Activated CD4-positive, alpha-beta T cell treated with anti-CD3 and anti-CD28 coated beads, Interleukin-2, amount 10 ng/mL, durations not matched to agents 7 days and 5 days (primary cell): ENCODE results near the gene APBB1IP. TPM values are rescaled to one million over a fixed set of nuclear protein-coding genes. Genes with fewer than 3 reads are reported as not detected.

Experiments used
- CTCF ChIA-PET: fragments of 350-600 bp; sonication (Branson Sonifier 250); formaldehyde crosslinking; loops from one replicate; lab custom pipeline; 2021; ENCODE audit warnings: antibody characterized with exemption; lab: Charles Lee
- POLR2A ChIA-PET: fragments of 350-600 bp; sonication (Branson Sonifier 250); formaldehyde crosslinking; loops from one replicate; lab custom pipeline; 2021; ENCODE audit warnings: antibody characterized with exemption; lab: Charles Lee
- DNase-seq: peaks from one replicate; pipeline ENCODE4 v3.0.0-alpha.2; 2020
- H3K27ac Mint-ChIP-seq: one replicate; pipeline ENCODE4 v1.8.0; 2021; ENCODE audit warnings: mild to moderate bottlenecking, moderate library complexity, mixed read lengths
- H3K27me3 Mint-ChIP-seq: one replicate; pipeline ENCODE4 v1.8.0; 2021; ENCODE audit warnings: mixed read lengths
- H3K36me3 Mint-ChIP-seq: one replicate; pipeline ENCODE4 v1.8.0; 2021; ENCODE audit warnings: low read depth, mixed read lengths
- H3K4me1 Mint-ChIP-seq: one replicate; pipeline ENCODE4 v1.8.0; 2021; ENCODE audit warnings: mixed read lengths
- H3K4me3 Mint-ChIP-seq: one replicate; pipeline ENCODE4 v1.8.0; 2021; ENCODE audit warnings: mild to moderate bottlenecking, moderate library complexity, mixed read lengths
- H3K9me3 Mint-ChIP-seq: one replicate; pipeline ENCODE4 v1.8.0; 2021; ENCODE audit warnings: mixed read lengths
- total RNA-seq, 2 experiments: library from RNA; stranded (reverse); gene quantifications; one replicate each; pipeline ENCODE4 v1.2.3, GENCODE V29; 2021

The APBB1IP gene
- total RNA-seq, 2 experiments from 2014 or later = 78.4 to 92.2 TPM

DNA sequence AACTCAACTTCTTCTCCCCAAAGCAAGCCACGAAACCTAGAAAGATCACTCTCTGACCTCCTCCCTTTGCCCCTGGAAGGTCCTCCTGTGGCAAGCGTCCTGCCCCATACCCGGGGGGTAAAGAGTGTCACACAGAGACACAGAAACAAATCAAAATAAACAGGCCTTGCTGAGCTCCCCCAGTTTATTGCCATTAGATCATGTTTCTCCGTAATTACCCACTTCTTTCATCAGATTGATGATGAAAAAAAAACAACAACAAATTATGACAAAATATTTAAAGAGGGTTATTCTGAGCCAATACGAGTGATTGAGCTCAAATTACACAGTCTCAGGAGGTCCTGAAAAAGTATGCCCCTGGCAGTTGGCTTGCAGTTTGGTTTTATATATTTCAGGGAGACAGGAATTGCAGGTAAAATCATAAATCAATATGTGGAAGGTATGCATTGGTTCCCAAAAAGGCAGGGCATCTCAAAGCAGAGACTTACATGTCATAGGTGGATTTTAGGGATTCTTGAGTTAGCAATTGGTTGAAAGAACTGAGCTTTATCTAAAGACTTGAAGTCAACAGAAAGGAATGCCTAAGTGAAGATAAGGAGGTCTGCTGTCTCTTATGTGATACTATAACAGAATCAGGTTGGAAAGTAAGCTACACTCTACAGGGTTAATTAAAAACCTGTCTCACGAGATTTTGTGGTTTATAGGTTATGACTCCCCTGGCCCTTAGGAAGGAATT lies 86.2 kb downstream of the APBB1IP start:
- H3K4me1 Mint-ChIP-seq = peaks cover 7% of the 10 kb centered on the region
- H3K4me3 Mint-ChIP-seq = no peak overlapping the region
- ChIA-PET POLR2A (no interaction called here), CTCF (interaction anchor here (0.9 kb wide), 1 partner anchor 15 kb away, joined by 4 read pairs; no protein-coding TSS in a partner anchor)
- peaks cover 71% of the 10 kb centered on the region for H3K36me3 Mint-ChIP-seq
- peak overlapping the region; percentile 33 for H3K27ac Mint-ChIP-seq
- peaks cover 7% of the 10 kb centered on the region for H3K9me3 Mint-ChIP-seq
- DNase-seq = no peak
- no peaks in the 10 kb centered on the region for H3K27me3 Mint-ChIP-seq

DNA sequence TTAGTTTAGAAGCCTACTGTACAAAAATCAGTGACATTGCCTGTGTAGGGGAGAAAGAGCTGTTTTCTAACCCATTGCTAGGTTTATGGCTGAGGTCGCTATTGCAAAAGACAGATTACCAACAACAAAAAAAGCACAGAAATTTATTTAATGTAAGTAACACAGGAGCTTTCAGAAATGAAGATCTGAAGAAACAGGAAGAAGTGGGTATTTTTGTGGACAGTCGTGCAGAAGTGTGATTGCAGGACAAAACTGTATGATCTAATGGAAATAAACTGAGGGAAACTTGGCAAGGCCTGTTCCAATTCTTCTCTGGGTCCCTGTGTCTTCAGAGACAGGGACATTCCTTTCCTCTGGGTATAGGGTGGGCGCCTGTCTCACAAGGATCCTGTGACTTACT lies 87.4 kb downstream of the APBB1IP start:
- H3K4me1 Mint-ChIP-seq = peaks cover 5% of the 10 kb centered on the region
- peak overlapping the region; percentile 33 for H3K27ac Mint-ChIP-seq
- ChIA-PET CTCF (no interaction called here), POLR2A (no interaction called here)
- H3K9me3 Mint-ChIP-seq = no peaks in the 10 kb centered on the region
- DNase-seq = no peak
- H3K27me3 Mint-ChIP-seq = no peaks in the 10 kb centered on the region
- H3K36me3 Mint-ChIP-seq = peaks cover 58% of the 10 kb centered on the region
- no peak overlapping the region for H3K4me3 Mint-ChIP-seq

DNA sequence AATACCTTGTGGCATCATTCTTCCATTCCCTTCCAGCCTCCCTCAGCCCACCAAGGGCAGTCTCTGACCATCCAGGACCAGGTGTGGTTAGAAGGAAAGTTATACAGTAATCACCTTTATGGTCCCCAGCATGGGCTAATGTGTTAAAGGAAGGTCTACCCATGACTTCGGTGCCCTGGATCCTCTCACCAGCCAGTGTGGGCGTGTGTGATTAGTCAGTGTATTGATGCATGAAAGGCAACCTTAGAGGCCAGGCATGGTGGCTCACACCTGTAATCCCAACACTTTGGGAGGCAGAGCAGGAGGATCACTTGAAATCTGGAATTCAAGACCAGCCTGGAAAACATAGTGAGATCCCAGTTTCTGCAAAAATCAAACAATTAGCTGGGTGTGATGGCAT lies 88.9 kb downstream of the APBB1IP start:
- no peak for DNase-seq
- ChIA-PET POLR2A (no interaction called here), CTCF (interaction anchor here (0.6 kb wide), 1 partner anchor 49 kb away, joined by 3 read pairs; no protein-coding TSS in a partner anchor)
- Mint-ChIP-seq H3K4me1 (peaks cover 5% of the 10 kb centered on the region), H3K36me3 (peaks cover 49% of the 10 kb centered on the region), H3K27ac (no peak overlapping the region), H3K27me3 (no peaks in the 10 kb centered on the region), H3K4me3 (no peak overlapping the region), H3K9me3 (no peaks in the 10 kb centered on the region)

DNA sequence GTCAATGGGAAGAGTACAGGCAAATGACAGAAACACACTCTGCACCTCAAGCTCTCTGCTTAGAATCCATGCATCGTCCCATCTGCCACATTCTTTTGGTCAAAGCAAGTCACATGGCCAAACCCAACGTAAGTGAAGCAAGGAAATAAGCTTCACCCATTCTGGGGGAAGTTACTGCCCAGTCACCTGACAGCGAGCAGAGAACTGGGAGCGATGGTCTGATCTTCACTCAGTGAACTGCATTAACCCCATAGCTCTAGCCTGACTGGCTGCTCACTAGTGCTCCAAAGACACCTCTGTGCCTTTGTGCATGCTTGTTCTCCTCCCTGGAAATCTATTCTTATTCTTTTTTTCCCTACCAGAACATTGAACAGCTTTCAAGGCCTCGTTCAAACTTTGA lies 89.9 kb downstream of the APBB1IP start:
- peaks cover 5% of the 10 kb centered on the region for H3K4me1 Mint-ChIP-seq
- no peak for DNase-seq
- H3K36me3 Mint-ChIP-seq = peaks cover 45% of the 10 kb centered on the region
- ChIA-PET CTCF (no interaction called here), POLR2A (no interaction called here)
- H3K27me3 Mint-ChIP-seq = no peaks in the 10 kb centered on the region
- H3K27ac Mint-ChIP-seq = no peak overlapping the region
- no peaks in the 10 kb centered on the region for H3K9me3 Mint-ChIP-seq
- H3K4me3 Mint-ChIP-seq = no peak overlapping the region

DNA sequence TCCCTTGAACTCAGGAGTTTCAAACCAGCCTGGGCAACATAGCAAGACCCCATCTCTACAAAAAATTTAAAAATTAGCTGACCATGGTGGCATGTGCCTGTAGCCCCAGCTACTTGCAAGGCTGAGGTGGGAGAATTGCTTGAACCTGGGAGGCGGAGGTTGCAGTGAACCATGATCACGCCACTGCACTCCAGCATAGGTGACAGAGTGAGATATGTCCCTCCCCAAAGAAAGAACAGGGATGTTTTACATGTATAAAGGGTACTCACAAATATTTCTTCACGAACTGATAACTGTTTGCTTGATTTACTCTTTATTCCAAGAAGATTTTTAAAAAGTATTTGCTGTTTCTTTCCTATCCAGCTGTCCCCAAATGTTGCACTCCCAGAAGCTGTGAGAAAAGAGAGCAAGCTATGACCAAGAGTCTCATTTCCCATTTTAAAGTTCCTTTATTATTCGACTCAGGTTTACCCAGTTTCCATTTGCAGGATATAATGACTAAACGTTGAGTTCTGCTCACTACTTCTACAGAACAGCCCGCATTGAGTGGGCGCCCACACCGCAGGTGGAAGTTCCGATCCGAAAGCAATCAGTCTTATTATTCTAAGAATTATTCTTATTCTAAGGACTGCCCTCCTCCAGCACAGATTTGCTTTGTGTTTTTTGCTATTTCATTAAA lies 90.7 kb downstream of the APBB1IP start:
- Mint-ChIP-seq H3K36me3 (peaks cover 45% of the 10 kb centered on the region), H3K27me3 (no peaks in the 10 kb centered on the region), H3K4me3 (no peak overlapping the region), H3K9me3 (no peaks in the 10 kb centered on the region), H3K4me1 (peaks cover 4% of the 10 kb centered on the region), H3K27ac (no peak overlapping the region)
- ChIA-PET CTCF (no interaction called here), POLR2A (no interaction called here)
- DNase-seq = no peak

DNA sequence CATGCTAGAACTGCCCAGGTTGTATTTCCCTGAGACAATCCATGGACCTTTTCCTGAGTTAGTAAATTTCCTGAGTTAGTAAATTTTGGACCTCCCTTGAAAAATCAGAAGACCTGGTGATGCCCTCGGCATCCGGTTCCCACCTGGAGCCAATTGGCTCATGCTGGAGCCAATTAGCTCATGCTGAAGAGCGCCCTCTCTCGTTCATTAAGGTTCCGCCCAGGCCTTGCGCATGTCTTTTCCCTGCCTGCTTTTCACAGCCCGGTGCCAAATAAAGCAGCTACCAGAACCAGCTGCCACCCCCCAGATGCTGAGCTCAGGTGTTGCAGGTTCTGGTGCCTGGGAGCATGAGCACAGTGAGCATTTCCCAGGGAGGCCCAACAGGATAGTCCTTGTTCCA lies 96.2 kb downstream of the APBB1IP start:
- Mint-ChIP-seq H3K27ac (no peak overlapping the region), H3K27me3 (no peaks in the 10 kb centered on the region), H3K9me3 (no peaks in the 10 kb centered on the region), H3K36me3 (peaks cover 35% of the 10 kb centered on the region), H3K4me1 (no peaks in the 10 kb centered on the region), H3K4me3 (no peak overlapping the region)
- CTCF ChIA-PET = no interaction called here
- no peak for DNase-seq
- POLR2A ChIA-PET = no interaction called here

DNA sequence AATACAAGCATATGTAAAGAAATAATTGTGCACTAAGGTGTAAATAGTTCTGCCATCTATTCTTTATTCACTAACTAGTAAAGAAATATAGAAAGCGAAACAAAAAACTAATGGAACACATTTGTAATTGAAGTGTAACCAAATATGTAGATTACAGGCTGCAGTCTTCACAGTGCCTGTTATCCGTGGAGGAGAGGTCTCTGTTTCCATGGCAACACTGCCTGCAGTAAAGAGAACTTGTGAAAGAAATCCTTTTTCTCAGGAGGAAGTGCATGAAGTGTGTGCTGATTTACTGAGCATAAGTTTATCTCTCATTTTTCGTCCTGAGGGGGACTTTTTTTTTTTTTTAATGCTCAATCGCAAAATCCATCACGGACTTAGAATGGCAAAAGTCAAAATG lies 102.5 kb downstream of the APBB1IP start:
- Mint-ChIP-seq H3K27ac (no peak overlapping the region), H3K36me3 (peaks cover 60% of the 10 kb centered on the region), H3K9me3 (no peaks in the 10 kb centered on the region), H3K4me1 (peaks cover 28% of the 10 kb centered on the region), H3K4me3 (no peak overlapping the region), H3K27me3 (no peaks in the 10 kb centered on the region)
- DNase-seq = peak; percentile 14
- POLR2A ChIA-PET = no interaction called here
- CTCF ChIA-PET = no interaction called here

DNA sequence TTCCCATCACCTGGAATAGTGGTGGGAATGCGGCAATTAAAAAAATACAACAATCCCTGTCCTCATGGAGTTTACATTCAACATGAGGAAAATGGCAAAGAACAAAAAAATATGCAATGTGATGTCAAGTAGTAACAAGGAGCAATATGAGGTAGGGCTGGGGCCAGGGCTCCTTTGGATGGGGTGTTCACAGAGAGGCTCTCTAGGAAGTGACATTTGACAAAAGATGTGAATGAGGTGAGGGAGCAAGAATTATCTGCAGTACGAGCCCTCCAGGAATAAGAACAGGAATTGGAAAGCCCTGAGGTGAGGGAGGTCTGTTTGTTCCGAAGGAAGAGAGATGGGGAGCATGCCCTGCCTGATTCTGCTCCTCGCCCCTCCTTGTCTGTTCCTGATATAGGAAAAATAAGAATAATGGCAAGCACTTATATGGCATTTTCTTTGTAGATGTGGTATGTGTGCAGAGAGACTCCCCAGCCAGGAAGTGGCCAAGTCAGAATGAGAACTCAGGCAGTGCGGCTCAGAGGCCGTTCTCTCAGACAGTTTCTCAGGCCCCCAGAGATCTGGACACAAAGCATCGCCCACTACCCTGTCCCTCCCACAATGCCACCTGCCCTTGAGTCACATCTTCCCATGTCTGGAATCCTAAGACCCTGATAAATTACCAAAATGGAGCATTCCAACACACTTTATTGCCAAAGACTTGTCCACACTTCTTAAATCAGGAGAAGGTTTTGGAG lies 105.6 kb downstream of the APBB1IP start:
- H3K9me3 Mint-ChIP-seq = peaks cover 3% of the 10 kb centered on the region
- CTCF ChIA-PET = no interaction called here
- H3K4me3 Mint-ChIP-seq = no peak overlapping the region
- DNase-seq = peak; percentile 9
- H3K4me1 Mint-ChIP-seq = peaks cover 32% of the 10 kb centered on the region
- no peaks in the 10 kb centered on the region for H3K27me3 Mint-ChIP-seq
- POLR2A ChIA-PET = no interaction called here
- H3K27ac Mint-ChIP-seq = peak overlapping the region; percentile 64
- H3K36me3 Mint-ChIP-seq = peaks cover 71% of the 10 kb centered on the region

DNA sequence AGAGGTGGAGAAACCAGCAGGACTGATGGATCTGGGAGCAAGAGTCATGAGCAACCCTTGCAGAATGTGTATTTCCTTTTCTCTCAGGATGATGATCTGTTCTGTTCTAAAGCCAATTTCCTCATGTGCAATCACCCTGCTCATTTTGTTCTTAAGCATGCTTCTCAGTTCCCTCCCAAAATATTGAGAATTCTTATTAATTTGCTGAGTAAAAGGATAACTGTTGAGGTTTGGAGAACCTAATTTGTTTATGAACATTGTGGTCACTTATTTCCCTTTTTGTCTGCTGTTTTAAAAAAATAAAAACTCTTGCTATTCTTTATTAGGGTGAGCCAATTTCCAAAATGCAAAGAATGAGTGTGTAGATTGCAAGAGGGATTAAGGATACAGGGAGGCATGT lies 106.8 kb downstream of the APBB1IP start:
- H3K27ac Mint-ChIP-seq = no peak overlapping the region
- no peak for DNase-seq
- ChIA-PET POLR2A (no interaction called here), CTCF (interaction anchor here (1.2 kb wide), 1 partner anchor 9 kb away, joined by 3 read pairs; no protein-coding TSS in a partner anchor)
- H3K4me1 Mint-ChIP-seq = peaks cover 28% of the 10 kb centered on the region
- no peak overlapping the region for H3K4me3 Mint-ChIP-seq
- H3K36me3 Mint-ChIP-seq = peaks cover 77% of the 10 kb centered on the region
- H3K27me3 Mint-ChIP-seq = no peaks in the 10 kb centered on the region
- peaks cover 10% of the 10 kb centered on the region for H3K9me3 Mint-ChIP-seq

DNA sequence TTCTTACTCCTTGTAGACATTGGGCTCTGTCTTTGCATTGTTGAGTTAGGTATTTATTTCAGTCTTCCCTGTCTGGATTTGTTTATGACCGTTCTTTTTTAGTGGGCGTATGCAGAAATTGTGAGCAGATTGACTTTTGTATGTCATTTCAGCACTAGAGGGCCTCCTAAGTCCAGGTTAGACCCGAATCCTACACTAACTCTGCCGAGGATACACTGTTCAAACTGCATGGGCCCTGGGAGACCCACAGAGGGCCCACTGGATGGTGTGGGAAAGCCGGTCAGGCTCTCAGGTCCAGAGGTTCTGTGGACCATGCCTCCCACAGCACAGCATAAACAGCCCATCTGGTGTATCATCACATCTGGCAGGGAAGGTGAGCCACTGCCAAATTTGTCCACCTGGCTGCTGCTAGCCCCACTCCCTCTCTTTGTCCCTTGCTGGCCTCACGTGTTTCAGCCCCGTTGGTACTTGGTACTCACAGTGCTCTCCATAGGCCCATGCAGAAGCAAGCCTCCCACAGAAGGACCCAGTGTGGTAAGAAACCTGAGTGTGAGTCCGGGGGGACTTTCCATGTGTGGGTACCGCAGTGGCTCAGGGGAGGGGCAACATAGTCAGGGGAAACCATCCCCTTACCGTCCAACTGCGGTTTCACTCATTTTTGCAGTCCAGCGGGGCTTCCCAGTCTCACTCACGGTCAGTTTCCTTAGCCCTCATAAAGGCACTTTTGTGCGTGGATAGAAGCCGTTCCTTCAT lies 112.8 kb downstream of the APBB1IP start:
- Mint-ChIP-seq H3K4me1 (peaks cover 4% of the 10 kb centered on the region), H3K4me3 (no peak overlapping the region), H3K9me3 (peaks cover 18% of the 10 kb centered on the region), H3K27ac (no peak overlapping the region), H3K27me3 (no peaks in the 10 kb centered on the region), H3K36me3 (peaks cover 84% of the 10 kb centered on the region)
- no peak for DNase-seq
- ChIA-PET CTCF (no interaction called here), POLR2A (no interaction called here)

DNA sequence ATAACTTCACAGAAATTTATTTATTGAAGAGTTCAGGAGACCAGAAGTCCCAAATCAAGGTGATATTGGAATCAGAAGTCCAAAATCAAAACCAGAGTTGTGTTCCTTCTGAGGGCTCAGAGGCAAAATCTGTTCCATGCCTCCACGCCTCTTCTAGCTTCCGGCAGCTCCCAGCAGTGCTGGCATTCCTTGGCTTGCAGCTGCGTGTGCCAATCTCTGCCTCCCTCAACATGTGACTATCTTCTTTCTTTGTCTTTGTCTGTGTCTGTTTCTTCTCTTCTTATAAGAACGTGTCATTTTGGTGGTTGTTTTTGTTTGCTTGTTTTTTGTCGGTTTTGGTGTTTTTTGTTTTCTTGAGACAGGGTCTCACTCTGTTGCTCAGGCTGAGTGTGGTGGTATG lies 116.1 kb downstream of the APBB1IP start:
- H3K27me3 Mint-ChIP-seq = no peaks in the 10 kb centered on the region
- H3K4me3 Mint-ChIP-seq = no peak overlapping the region
- H3K27ac Mint-ChIP-seq = no peak overlapping the region
- peaks cover 12% of the 10 kb centered on the region for H3K9me3 Mint-ChIP-seq
- ChIA-PET CTCF (interaction anchor here (0.7 to 1.0 kb wide), 3 partner anchors 9 to 219 kb away, joined by 3 read pairs; no protein-coding TSS in a partner anchor), POLR2A (no interaction called here)
- no peak for DNase-seq
- H3K36me3 Mint-ChIP-seq = peaks cover 57% of the 10 kb centered on the region
- peaks cover 1% of the 10 kb centered on the region for H3K4me1 Mint-ChIP-seq

DNA sequence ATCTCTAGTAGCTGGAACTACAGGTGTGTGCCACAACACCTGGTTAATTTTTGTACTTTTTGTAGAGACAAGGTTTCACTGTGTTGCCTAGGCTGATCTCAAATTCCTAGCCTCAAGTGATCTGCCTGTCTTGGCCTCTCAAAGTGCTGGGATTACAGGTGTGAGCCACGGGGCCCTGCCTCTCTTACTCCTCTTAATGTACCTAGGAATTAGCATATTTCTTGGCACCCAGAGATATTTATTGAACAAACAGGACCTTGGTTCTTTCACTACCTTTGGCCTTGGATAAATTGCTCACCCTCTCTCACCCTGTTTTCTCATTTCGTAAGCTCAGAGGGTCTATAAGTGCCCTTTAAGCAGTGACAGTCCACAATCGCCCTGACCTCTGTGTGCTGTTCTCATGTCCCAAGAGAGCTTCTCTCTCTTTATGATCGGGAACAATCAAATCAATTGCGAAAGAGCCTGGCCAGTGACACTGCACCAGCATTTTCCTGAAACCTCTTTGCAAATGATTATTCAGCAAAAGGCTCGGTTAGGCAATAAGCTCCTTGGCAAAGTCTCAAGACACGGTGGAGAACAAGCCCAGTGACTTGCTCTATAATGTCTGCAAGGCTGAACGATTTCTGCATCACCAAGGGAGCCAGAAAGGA lies 117.7 kb downstream of the APBB1IP start:
- Mint-ChIP-seq H3K27me3 (no peaks in the 10 kb centered on the region), H3K36me3 (peaks cover 52% of the 10 kb centered on the region), H3K4me3 (no peak overlapping the region), H3K27ac (no peak overlapping the region), H3K9me3 (no peaks in the 10 kb centered on the region), H3K4me1 (peaks cover 1% of the 10 kb centered on the region)
- ChIA-PET POLR2A (interaction anchor here (0.6 kb wide), 1 partner anchor 147 kb away, joined by 3 read pairs; no protein-coding TSS in a partner anchor), CTCF (interaction anchor here (0.5 to 1.8 kb wide), 5 partner anchors 10 to 373 kb away, joined by 3 to 8 read pairs (median 4); no protein-coding TSS in a partner anchor)
- DNase-seq = no peak
